ENCODE data around the gene EML6.
"Not testable (repeated sequence)": the region's sequence is repeated elsewhere in the genome, so short reads cannot be mapped to it uniquely, and the experiment has no call there.

EML6 gene

GRCh38 chr2:54806975-54807374, 83.5 kb downstream of the EML6 start:
- no peak for DNase-seq

GRCh38 chr2:54808661-54809060, 85.2 kb downstream of the EML6 start:
- no peak for DNase-seq

GRCh38 chr2:54809819-54810218, 86.4 kb downstream of the EML6 start:
- no peak for DNase-seq

- DNase-seq: no peak
Measured at GRCh38 chr2:54810246-54810645, 86.8 kb downstream of the EML6 start.

- DNase-seq: no peak
Measured at GRCh38 chr2:54813584-54813983, 90.1 kb downstream of the EML6 start.

GRCh38 chr2:54814389-54815147, 91.1 kb downstream of the EML6 start:
- no peak for DNase-seq

- DNase-seq: no peak
Measured at GRCh38 chr2:54815148-54815539, 91.7 kb downstream of the EML6 start.

GRCh38 chr2:54818226-54818625, 94.8 kb downstream of the EML6 start:
- no peak for DNase-seq

GRCh38 chr2:54820558-54820957, 97.1 kb downstream of the EML6 start:
- DNase-seq: no peak

- DNase-seq: no peak
Measured at GRCh38 chr2:54824567-54824966, 101.1 kb downstream of the EML6 start.

GRCh38 chr2:54830546-54830945, 107.1 kb downstream of the EML6 start:
- DNase-seq: no peak

- no peak for DNase-seq
Measured at GRCh38 chr2:54831480-54831879, 108.0 kb downstream of the EML6 start.

- no peak for DNase-seq
Measured at GRCh38 chr2:54834721-54835120, 111.3 kb downstream of the EML6 start.

GRCh38 chr2:54836477-54836876, 113.0 kb downstream of the EML6 start:
- no peak for DNase-seq

GRCh38 chr2:54838585-54839035, 115.1 kb downstream of the EML6 start:
- no peak for DNase-seq

GRCh38 chr2:54839461-54840255, 116.2 kb downstream of the EML6 start:
- no peak for DNase-seq

- no peak for DNase-seq
Measured at GRCh38 chr2:54840559-54841468, 117.4 kb downstream of the EML6 start.

GRCh38 chr2:54841500-54841899, 118.0 kb downstream of the EML6 start:
- DNase-seq: not testable (repeated sequence)

GRCh38 chr2:54845094-54845493, 121.6 kb downstream of the EML6 start:
- DNase-seq: no peak

GRCh38 chr2:54845514-54845913, 122.1 kb downstream of the EML6 start:
- DNase-seq: no peak

- DNase-seq: no peak
Measured at GRCh38 chr2:54850171-54851122, 127.0 kb downstream of the EML6 start.

Data from activated gamma-delta T cell (primary cell).